GM12873 (cell line): ENCODE measurements around the gene GATAD2B.

Experiments used
- CTCF ChIP-seq: IDR thresholded peaks from 2 replicates; pipeline ENCODE4 v1.5.1; 2012; ENCODE audit warnings: low read depth, mild to moderate bottlenecking, moderate library complexity, low read length, control low read depth; ENCODE audit not compliant: insufficient read depth; ENCODE audit errors: missing control alignments

GATAD2B gene

GRCh38 chr1:153767519-153767918 is 155.3 kb downstream of the GATAD2B start:
- no peak for TF ChIP-seq CTCF

- TF ChIP-seq CTCF: no peak
These were observed 158.5 kb downstream of the GATAD2B start for GRCh38 chr1:153764310-153764709.

GRCh38 chr1:153763365-153764225 is 159.2 kb downstream of the GATAD2B start:
- no peak for TF ChIP-seq CTCF

GRCh38 chr1:153760440-153760839 is 162.3 kb downstream of the GATAD2B start:
- TF ChIP-seq CTCF: no peak
